Right lung (tissue), 5 donors: Measurements from ENCODE around the gene RANBP1. TPM values are rescaled to one million over a fixed set of nuclear protein-coding genes. Genes with fewer than 3 reads are reported as not detected.

ENCODE experiments used
- DNase-seq, 2 donors: peaks; one replicate each; pipeline ENCODE4 v3.0.0-alpha.2; 2013
- polyA plus RNA-seq, 5 donors: library from polyadenylated mRNA; unstranded; fragments of 120-200 nt; gene quantifications; one replicate each; pipeline versions ENCODE4 v1.2.1 to v1.2.3, GENCODE V29; 2013; ENCODE audit warnings: inconsistent platforms in 1 of 5, low replicate concordance in 1 of 5; ENCODE audit not compliant: insufficient read length in 5 of 5, insufficient read depth in 1 of 5

The RANBP1 gene
- polyA plus RNA-seq, 5 donors, result 140 to 189 (median 161) TPM

DNA sequence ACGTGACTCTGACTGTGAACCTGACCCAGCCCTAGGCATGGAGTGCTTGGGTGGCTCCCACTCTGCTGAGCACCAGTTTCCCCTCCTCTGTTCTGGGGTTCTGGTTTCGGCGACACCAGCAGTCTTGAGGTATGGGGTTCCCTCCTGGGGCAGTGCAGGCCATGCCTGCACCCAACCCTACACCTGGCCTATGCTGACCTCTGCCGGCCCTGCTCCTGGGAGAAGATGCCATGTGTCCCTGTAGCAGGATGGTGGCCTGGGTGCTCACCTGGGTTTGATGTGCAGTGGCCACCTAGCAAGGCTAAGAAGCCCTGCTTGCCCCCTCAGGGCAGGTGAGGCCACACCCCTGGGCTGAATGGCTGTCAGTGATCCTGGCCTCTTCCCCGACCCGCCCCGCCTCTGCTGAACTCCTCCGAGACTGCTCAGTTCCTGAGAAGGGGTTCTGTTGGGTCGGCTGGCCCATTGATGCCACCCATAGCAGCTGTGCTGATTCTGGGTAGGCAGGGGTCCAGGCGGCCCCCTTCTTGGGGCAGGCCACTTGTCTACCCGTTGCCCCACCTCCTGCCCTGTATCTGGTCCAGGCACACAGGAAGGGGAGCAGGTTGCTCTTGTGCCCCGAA is 18.1 kb downstream of the RANBP1 start:
- DNase-seq, result no peak

DNA sequence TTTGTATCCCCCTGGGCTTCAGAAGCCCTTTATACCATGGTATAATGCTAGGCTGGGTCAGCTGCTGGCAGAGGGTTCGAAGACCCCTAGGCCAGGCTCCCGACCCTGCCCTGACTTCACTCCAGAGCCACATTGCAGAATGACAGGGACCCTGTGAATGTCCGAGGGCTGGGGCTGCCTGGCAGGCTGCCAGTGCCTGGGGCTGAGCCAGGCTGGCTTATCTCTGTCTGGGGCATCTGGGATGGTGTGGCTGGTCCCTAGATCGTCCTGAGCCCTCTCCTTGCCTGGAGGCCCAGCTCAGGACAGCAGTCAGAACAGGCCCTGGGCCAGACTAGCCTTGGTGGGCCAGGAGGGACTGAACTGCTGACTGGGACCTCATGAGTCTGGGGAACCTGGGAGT is 19.4 kb downstream of the RANBP1 start:
- DNase-seq, result no peak

DNA sequence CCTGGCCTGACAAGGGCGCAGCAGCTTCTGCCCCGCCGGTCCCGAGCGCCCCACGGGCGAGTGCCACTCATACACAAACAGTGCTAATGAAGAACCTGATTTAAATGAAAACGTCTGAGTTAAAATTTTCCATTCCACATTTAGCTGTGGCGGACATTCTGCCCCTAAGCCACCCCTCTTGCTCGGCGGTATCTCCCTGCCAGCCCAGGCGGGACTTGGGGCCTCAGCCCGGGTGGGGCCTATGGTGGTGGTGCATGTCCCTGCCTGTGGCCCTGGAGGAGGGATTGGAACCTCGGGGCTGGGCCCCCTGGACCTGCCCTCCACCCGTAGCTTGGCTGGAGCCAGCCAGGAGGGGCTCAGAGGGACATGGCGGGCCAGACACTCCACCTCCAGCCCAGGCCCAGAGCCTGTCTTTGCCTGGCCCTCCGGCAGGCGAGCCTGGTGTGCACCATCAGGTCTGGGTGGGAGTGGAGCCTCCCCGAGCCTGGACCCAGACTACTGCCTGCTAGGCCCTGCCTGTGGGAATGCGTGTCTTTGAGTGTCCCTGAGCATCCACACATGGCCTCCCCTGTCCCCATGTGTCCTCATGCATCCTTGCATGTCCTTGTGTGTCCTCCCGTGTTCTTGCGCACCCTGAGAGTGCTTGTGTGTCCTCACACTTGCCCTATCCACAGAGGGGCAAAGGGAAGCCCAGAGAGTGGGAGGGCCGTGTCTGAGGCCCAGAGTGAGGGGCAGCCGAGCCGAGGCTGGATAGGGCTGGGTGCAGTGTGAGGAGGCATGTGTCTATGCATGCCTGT is 20.1 kb downstream of the RANBP1 start:
- no peak for DNase-seq

DNA sequence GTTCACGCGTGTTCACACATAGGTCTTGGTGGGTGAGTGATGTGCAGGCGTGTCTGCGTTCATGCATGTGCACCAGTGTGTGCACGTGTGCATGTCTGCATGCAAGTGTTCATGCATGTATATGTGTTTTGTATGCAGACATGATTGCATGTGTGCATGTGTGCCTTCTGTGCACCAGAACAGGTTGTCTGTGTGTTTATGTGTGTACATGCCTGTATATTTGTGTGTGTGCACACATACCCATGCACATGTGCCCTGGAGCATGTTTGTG is 20.6 kb downstream of the RANBP1 start:
- no peak for DNase-seq

DNA sequence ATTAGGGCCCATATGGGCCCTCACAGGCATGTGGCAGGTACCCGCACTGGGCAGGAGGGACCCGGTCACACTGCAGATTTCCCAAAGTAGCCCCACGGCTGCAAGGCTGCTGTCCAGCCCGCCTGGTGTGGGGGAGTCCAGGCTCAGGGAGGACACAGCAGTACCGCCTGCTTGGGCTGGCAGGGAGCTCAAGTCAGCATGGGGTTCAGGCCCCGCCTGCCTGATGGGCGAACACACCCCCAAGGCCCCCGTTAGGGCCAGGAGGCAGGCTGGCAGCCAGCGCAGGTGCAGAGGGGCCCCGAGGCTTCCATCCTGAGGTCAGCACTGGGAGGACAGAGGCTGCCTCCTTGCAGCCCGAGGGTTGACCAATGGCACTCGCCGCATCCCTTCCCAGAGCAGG is 21.2 kb downstream of the RANBP1 start:
- no peak for DNase-seq

DNA sequence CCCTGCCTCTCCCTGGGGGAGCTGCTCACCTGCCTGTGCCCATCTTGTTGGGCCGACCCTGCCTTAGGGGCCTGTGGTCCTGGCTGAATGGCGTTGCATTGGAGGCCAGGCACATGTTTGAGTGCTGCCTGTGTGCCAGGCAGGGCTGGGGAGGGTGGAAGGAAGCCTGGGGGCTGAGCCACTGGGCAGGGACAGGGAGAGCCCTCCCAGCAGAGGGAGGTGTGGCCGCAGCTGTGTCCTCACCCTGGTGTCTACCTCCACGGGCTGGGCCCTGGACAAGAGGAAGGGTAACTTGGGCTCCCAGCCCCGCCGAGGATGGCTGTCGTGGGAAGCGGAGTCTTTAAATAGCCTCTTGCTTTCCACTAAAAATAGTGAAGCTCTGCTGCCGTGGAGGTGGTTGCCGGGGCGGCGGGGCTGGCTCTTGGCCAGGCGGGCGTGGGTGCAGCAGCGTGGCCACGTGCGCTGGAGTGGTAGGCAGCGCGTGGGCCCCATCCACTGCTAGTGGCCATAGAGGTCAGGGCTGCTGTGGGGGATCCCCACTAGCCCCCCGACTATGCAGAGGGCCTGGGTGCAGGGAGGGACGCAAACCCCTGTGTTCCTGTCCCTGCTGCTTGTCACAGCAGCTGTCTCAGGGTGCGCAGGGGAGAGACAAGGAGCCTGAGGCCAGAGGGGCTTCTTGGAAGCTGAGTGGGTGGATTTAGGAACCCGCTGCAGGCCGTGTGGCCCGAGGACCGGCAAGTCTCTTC is 21.9 kb downstream of the RANBP1 start:
- DNase-seq, result no peak

DNA sequence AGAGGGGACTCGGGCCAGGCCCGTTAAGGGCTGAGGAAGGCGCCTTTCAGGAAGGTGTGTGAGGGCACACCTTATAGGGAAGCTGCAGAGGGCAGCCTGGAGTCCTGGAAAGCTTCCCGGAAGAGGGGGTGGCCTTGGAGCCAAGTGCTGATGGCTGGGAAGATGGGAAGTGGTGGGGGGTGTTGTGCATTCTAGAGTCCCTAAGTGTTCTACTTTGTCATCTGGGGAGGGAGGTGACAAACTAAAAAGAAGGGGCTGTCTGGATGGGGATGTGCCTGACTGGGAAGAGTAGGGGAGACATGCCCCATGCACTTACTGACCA is 22.5 kb downstream of the RANBP1 start:
- DNase-seq, result no peak

DNA sequence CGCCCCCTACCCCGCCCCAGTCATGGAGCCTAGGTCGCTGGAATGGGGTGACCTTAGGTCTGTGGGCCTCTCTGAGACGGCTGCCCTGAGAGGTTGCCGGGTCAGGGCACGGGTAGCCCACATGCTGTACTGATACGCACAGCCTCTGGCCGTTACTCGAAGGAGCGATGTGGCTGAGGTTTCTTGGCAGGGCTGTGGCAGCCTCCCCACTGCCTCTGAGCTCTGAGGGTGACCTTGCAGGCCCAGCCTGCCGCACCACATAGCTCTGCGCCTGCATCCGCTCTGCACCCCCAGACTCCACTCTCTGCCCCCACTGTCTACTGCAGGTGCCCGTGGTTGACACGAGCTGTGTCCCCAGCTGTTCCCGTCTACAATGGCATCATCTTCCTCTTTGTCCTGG is 23.0 kb downstream of the RANBP1 start:
- no peak for DNase-seq

DNA sequence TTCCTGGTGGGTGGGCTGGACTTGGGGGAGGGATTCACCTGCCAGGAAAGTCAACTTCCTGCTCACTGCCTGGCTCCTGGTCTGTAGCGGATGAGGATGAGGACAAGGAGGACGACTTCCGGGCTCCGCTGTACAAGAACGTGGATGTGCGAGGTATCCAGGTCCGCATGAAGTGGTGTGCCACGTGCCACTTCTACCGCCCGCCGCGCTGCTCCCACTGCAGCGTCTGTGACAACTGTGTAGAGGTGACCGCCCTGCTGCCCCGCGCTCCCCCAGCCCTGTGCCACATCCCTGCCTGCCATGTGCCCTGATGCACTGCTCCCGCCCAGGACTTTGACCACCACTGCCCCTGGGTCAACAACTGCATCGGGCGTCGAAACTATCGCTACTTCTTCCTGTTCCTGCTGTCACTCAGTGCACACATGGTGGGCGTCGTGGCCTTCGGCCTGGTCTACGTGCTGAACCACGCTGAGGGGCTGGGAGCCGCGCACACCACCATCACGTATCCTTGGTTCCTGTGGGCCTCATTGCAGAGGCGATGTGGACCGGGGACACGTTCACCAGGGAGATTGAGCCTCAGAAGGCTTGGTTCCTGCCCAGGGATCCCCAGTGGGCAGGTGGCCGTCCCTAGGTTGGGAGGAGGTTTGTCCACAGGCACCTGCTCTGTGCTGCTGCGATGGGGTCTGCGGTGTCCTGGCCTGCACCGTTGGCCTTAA is 23.6 kb downstream of the RANBP1 start:
- no peak for DNase-seq

DNA sequence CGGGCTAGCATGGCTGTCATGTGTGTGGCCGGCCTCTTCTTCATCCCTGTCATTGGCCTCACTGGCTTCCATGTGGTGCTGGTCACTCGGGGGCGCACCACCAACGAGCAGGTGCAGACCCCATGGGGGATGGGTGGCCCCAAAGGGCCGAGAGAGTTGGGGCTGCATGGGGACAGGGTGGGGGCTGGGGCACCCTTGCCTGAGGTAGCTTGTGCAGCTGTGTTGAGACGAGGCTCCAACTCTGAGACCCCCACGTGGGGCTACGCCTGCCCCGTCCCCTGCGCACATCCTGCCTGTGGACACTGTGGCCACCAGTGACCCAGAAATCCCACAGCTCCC is 24.2 kb downstream of the RANBP1 start:
- DNase-seq, result no peak

DNA sequence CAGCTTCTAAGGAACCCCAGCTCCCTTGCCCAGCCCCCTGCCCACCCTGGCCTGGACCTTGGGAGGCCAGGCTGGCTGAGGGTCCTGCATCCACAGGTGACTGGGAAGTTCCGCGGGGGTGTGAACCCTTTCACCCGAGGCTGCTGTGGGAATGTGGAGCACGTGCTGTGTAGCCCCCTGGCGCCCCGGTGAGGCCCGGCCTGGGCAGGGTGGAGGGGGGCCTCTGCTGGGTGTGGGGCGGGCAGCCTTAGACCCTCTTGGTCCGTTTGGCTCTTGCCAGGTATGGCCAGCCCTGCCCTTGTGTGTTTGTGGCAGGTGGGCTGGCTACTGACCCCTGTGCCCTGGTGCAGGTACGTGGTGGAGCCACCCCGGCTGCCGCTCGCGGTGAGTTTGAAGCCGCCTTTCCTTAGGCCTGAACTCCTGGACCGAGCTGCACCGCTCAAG is 24.6 kb downstream of the RANBP1 start:
- DNase-seq, result no peak

DNA sequence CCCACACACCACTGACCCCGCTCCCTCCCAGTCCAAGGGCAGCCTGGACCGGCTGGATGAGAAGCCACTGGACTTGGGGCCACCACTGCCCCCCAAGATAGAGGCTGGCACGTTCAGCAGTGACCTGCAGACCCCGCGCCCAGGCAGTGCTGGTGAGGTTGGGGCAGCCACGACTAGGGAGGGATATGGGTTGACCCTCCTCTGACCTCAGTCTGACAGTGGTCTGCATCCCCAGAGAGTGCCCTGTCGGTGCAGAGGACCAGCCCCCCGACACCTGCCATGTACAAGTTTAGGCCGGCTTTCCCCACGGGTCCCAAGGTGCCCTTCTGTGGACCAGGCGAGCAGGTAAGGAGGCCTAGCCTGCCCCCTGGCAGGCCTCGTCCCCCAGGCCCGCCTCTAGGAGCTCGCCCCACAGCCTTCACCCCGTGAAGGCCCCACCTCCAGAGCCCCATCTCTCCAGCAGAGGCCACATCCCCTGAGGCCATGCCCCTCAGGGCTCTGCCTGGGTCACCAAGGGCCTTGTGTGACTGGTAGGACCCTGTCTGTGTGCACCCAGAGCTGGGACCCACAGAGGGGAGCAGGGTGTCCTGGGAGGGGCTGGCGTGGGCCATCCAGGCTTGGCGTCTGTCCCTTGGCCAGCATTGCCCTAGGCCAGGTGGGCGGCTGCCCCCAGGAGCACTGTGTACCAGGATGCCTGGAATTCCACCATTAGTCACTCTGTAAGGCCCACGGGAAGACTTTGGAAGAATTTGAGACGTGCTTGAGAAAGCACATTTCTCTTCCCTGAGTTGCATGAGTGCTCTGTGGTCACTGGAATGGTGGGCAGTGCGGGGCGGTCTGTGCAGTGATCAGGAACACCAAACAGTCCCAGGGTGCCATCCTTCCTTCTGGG is 25.5 kb downstream of the RANBP1 start:
- no peak for DNase-seq

DNA sequence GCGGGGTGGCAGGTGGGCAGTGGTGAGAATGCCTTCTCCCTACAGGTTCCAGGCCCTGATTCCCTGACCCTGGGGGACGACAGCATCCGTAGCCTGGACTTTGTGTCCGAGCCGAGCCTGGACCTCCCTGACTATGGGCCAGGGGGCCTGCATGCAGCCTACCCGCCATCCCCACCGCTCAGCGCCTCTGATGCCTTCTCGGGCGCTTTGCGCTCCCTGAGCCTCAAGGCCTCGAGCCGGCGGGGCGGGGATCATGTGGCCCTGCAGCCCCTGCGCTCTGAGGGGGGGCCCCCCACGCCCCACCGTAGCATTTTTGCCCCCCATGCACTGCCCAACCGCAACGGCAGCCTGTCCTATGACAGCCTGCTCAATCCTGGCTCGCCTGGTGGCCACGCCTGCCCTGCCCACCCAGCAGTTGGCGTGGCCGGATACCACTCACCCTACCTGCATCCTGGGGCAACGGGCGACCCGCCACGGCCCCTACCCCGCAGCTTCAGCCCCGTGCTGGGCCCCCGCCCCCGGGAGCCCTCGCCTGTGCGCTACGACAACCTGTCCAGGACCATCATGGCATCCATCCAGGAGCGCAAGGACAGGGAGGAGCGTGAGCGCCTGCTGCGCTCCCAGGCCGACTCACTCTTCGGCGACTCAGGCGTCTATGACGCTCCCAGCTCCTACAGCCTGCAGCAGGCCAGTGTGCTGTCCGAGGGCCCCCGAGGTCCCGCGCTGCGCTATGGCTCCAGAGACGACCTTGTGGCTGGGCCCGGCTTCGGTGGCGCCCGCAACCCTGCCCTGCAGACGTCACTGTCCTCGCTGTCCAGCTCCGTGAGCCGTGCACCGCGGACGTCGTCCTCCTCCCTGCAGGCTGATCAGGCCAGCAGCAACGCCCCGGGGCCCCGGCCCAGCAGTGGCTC is 27.1 kb downstream of the RANBP1 start:
- DNase-seq, result no peak

DNA sequence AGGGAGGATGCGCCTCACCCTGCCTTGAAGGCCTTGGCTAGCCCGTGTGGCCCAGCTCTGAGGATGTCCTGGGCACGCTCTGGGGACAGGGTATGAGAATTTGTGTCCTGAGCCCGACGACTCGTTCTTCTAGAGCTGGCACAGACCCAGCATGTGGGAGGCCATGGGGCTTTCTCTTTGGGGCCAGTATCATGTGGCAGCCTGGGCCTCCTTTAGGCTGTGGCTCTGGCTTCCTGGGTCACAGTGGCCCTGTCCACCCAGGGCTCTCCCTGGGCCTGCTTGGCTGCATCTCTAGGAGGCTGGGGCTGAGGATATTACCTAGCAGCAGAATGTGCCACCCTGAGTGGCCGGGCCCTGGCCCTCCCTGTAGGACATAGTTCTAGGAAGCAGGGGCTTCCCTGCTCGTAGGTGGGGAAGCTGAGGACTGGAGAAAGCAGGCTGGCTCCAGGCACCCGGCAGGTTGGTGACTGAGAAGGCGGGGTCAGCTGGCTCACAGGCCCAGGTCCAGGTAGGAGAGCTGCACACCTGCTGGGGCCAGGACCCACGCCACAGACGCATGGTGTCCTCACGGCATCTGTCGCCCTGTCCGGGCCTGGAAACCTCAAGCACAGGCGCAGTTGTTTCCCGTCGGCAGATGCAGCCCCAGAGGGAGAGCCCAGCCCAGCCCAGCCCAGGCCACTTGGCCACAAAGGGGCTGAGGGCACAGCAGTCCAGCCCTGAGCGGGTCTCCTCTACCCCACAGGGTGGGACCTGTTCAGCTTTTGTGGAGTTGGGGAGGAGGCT is 28.2 kb downstream of the RANBP1 start:
- DNase-seq, result no peak

DNA sequence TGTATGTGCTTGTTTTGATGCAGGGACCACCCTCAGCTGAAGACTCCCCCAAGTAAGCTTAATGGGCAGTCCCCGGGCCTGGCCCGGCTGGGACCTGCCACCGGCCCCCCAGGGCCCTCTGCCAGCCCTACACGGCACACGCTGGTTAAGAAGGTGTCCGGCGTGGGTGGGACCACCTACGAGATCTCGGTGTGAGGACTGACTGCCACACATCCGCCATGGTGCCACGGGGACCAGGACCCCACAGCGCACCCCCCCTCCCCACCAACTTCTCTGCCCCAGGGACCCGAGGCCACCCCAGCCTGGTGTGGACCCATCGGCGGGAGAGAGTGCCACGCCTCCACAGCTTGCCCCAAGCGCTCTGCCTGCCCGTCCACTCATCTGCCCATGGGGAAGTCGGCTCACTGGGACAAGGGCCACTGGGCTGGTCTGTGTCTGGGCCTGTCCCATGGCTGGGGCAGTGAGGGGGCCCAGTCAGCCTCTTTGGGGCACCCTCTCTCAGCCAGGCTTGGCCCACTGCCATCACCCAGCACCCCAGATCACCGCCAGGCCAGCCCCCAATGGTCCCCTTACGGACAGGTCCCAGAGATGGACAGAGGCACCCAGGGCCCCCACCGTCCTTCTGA is 29.4 kb downstream of the RANBP1 start:
- no peak for DNase-seq

DNA sequence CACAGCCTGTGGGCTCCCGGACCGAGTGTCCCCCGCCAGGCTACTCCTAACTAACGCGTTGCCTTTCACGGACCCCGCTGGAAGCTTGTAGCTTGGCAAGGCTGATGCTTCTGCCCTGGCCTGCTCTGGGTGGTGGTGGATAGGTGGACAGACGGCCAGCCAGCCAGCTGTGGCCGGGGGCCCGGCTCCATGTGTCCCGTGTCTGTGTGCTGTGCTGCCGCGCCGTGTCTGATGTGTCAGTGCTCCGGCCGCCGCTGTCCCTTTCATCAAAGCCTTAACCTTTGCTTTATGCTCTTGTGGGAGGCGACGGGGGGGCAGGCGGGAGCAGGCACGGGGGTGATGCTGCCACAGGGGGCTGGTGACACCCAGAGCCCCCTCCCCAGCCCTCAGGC is 29.9 kb downstream of the RANBP1 start:
- DNase-seq, result no peak

DNA sequence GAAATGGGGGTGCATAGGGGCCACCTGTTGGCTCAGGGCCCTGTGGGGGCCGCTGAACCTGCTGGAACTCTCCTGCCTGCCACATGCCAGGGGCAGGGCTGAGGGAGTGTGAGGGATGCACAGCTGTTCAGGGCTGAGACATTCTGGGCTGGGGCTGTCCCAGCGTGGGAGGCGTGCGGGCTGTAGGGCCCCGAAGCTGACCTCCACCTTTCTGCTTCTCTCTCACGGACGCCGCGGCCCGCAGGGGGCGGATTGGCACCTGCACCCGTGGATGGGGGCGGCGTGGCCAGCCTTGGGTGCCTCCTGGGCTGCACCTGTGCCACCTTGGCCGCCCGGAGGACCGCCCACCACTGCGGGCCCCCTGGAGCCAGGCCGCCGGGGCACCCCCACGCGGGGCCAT is 30.9 kb downstream of the RANBP1 start:
- DNase-seq, result no peak

DNA sequence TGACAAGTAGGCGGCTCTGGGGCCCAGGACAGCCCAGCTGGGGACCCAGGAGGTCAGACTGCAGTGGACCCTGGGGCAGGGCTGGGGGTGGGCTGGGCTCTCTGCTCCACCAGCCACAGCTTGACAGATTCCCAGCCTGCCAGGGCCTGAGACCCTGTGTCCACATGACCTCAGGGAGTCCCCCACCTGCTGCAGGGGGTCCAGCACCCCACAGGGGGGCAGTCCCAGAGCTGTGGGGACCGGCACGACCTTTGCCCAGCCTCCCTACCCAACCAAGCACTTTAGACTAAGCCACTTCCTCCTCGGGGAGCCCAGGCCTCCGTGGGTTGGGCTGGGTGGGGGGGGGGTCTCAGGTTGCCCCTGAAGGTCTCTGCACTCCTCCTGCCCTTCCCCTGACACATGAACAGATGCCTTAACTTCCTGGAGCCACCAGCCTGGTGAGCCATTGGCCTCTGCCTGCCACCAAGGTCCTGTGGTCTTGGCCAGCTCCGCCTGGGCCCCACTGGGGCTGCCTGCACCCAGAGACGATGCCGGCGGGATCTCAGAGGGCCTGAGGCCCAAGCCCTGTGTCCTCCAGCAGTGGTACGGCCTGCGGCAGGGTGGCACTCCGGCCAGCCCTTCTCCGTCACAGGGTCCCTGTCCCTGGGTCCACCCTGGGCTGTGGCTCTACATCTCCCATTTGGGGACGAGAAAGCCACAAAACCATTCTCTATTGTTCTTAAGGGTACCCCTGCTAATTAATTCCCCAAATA is 31.5 kb downstream of the RANBP1 start:
- no peak for DNase-seq

DNA sequence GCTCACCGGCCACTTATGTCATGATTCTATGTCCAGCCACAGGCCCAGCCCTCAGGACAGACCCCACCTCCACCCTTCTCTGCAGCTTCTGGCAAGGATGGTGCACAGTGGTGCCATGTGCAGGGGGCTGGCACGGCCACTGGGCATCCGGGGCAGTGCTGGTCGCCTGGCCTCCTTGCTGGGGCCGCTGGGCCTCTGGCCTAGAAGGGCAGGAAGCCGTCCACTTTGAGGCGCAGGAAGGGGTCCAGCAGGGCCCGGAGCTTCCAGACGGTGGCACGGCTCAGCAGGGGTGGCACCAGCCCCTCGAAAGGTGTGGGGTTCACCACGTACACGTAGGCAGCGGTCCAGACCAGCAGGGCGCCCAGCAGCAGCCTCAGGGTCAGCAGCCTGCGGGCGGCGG is 32.5 kb downstream of the RANBP1 start:
- DNase-seq, result no peak
